CD4-positive, alpha-beta T cell (primary cell): ENCODE data around the gene KAT2A. TPM values are rescaled to one million over a fixed set of nuclear protein-coding genes. Genes with fewer than 3 reads are reported as not detected.

ENCODE experiments used
- ATAC-seq: fragments of 200-7000 bp; cut with Tn5 transposase; one replicate; pipeline ENCODE4 v1.10.0; 2022; ENCODE audit warnings: mild to moderate bottlenecking; ENCODE audit not compliant: poor library complexity
- CTCF ChIA-PET: fragments of 350-600 bp; sonication (Branson Sonifier 250); formaldehyde crosslinking; loops from one replicate; lab custom pipeline; 2021; ENCODE audit warnings: antibody characterized with exemption, inconsistent platforms; lab: Charles Lee
- POLR2A ChIA-PET: fragments of 350-600 bp; sonication (Branson Sonifier 250); formaldehyde crosslinking; loops from one replicate; lab custom pipeline; 2021; ENCODE audit warnings: antibody characterized with exemption, inconsistent platforms; lab: Charles Lee
- DNase-seq, 14 experiments: peaks; one replicate each; pipeline ENCODE4 v3.0.0-alpha.2; 2013 to 2020; ENCODE audit warnings: mixed read lengths in 2 of 14
- H3K27ac ChIP-seq, 2 donors: one replicate each; pipeline versions ENCODE4 v1.5.1 to v1.7.0; 2013; ENCODE audit warnings: low read length in 2 of 2, low read depth in 1 of 2, mild to moderate bottlenecking in 1 of 2
- H3K27me3 ChIP-seq, 2 experiments: 1 replicate in 1 of 2; 2 replicates in 1 of 2; pipeline versions ENCODE4 v1.6.1 to v1.7.0; 2013; ENCODE audit warnings: low read length in 2 of 2, control low read depth in 1 of 2, mild to moderate bottlenecking in 1 of 2, moderate library complexity in 1 of 2; ENCODE audit not compliant: insufficient read depth in 2 of 2, control insufficient read depth in 1 of 2
- H3K36me3 ChIP-seq: one replicate; pipeline ENCODE4 v1.6.1; 2013; ENCODE audit warnings: low read length, control low read depth; ENCODE audit not compliant: insufficient read depth
- H3K4me1 ChIP-seq: one replicate; pipeline ENCODE4 v1.6.1; 2013; ENCODE audit warnings: low read length, control low read depth; ENCODE audit not compliant: insufficient read depth
- H3K4me3 ChIP-seq: one replicate; pipeline ENCODE4 v1.5.1; 2013; ENCODE audit warnings: mild to moderate bottlenecking, low read length, moderate library complexity
- H3K9me3 ChIP-seq, 2 experiments: 1 replicate in 1 of 2; 2 replicates in 1 of 2; pipeline versions ENCODE4 v1.6.1 to v1.7.0; 2013; ENCODE audit warnings: low read length in 2 of 2, mild to moderate bottlenecking in 2 of 2, control low read depth in 1 of 2, moderate library complexity in 1 of 2; ENCODE audit not compliant: control insufficient read depth in 1 of 2, insufficient read depth in 1 of 2
- H3K27ac Mint-ChIP-seq: one replicate; pipeline ENCODE4 v1.8.0; 2020; ENCODE audit warnings: mixed read lengths
- H3K27me3 Mint-ChIP-seq: one replicate; pipeline ENCODE4 v1.8.0; 2021; ENCODE audit warnings: mixed read lengths
- H3K36me3 Mint-ChIP-seq: one replicate; pipeline ENCODE4 v1.8.0; 2021; ENCODE audit warnings: low read depth, mixed read lengths
- H3K4me1 Mint-ChIP-seq: one replicate; pipeline ENCODE4 v1.8.0; 2021; ENCODE audit warnings: low read depth, mixed read lengths
- H3K4me3 Mint-ChIP-seq: one replicate; pipeline ENCODE4 v1.8.0; 2020; ENCODE audit warnings: mild to moderate bottlenecking, mixed read lengths
- H3K9me3 Mint-ChIP-seq: one replicate; pipeline ENCODE4 v1.8.0; 2020; ENCODE audit warnings: mixed read lengths
- CTCF ChIP-seq: fragments of 200-600 bp; IDR thresholded peaks from one replicate; pipeline ENCODE4 v1.8.0; 2022; ENCODE audit warnings: antibody characterized with exemption, mild to moderate bottlenecking
- intact Hi-C, 2 experiments: fragments of 100-400 bp; cut with DNase I in 1 of 2; cut with micrococcal nuclease in 1 of 2; formaldehyde crosslinking; loops; one replicate each; pipeline versions ENCODE4 v1.15.1 to v1.9.0; 2023 to 2025; cut with DNase I, micrococcal nuclease
- total RNA-seq, 174 experiments: library from RNA in 2 of 174; stranded (reverse) in 2 of 174; gene quantifications; one replicate each; pipeline ENCODE4 v1.2.3 and lab custom pipeline; 2021 to 2026

KAT2A gene
- total RNA-seq, 2 experiments from 2014 or later, result 38.5 to 42.4 TPM

GRCh38 chr17:42163113-42163512 lies 41.9 kb upstream of the KAT2A start:
- Mint-ChIP-seq H3K9me3 (no peaks in the 10 kb centered on the region), H3K4me3 (no peak overlapping the region), H3K27ac (no peak overlapping the region), H3K36me3 (no peaks in the 10 kb centered on the region), H3K27me3 (no peaks in the 10 kb centered on the region), H3K4me1 (no peaks in the 10 kb centered on the region)
- DNase-seq (peak in 3 of 14 experiments; percentile 45 to 48 (median 47)), ATAC-seq (no peak)
- Histone ChIP-seq H3K27ac (no peak overlapping the region), H3K9me3 (no peaks in the 10 kb centered on the region), H3K4me1 (no peaks in the 10 kb centered on the region), H3K27me3 (no peaks in the 10 kb centered on the region), H3K36me3 (no peaks in the 10 kb centered on the region), H3K4me3 (no peak overlapping the region)
- TF ChIP-seq CTCF, result no peak
- POLR2A ChIA-PET, result no interaction called here
- CTCF ChIA-PET, result no interaction called here
- intact Hi-C loops, result no loop called here

GRCh38 chr17:42160531-42160910 lies 39.4 kb upstream of the KAT2A start:
- no peaks in the 10 kb centered on the region for H3K36me3 Mint-ChIP-seq
- no peak for TF ChIP-seq CTCF
- no peak overlapping the region for H3K27ac Mint-ChIP-seq
- peaks cover 2% of the 10 kb centered on the region for H3K4me1 ChIP-seq
- intact Hi-C loops, result no loop called here
- H3K36me3 ChIP-seq, result no peaks in the 10 kb centered on the region
- H3K4me3 ChIP-seq, result no peak overlapping the region
- H3K27me3 Mint-ChIP-seq, result no peaks in the 10 kb centered on the region
- H3K4me3 Mint-ChIP-seq, result no peak overlapping the region
- no peak overlapping the region for H3K27ac ChIP-seq
- DNase-seq, result no peak
- ChIA-PET CTCF (no interaction called here), POLR2A (no interaction called here)
- peaks cover 6% of the 10 kb centered on the region for H3K4me1 Mint-ChIP-seq
- no peaks in the 10 kb centered on the region for H3K9me3 Mint-ChIP-seq
- H3K27me3 ChIP-seq, result no peaks in the 10 kb centered on the region
- peaks cover 0 to 3% of the 10 kb centered on the region in 2 experiments for H3K9me3 ChIP-seq
- ATAC-seq, result no peak

GRCh38 chr17:42159796-42160530 lies 38.8 kb upstream of the KAT2A start:
- Histone ChIP-seq H3K4me3 (no peak overlapping the region), H3K27ac (no peak overlapping the region), H3K27me3 (no peaks in the 10 kb centered on the region), H3K36me3 (no peaks in the 10 kb centered on the region), H3K4me1 (peaks cover 7% of the 10 kb centered on the region), H3K9me3 (peaks cover 0 to 7% of the 10 kb centered on the region in 2 experiments)
- CTCF ChIA-PET, result no interaction called here
- intact Hi-C loops, result loop anchor here in 1 of 2 experiments (10.0 kb wide), 1 partner anchor 1325 kb away; the partner anchor contains the start of gene DHX8
- Mint-ChIP-seq H3K27me3 (no peaks in the 10 kb centered on the region), H3K4me1 (peaks cover 9% of the 10 kb centered on the region), H3K9me3 (no peaks in the 10 kb centered on the region), H3K4me3 (no peak overlapping the region), H3K27ac (no peak overlapping the region), H3K36me3 (peaks cover 1% of the 10 kb centered on the region)
- no peak for ATAC-seq
- TF ChIP-seq CTCF, result no peak
- no peak for DNase-seq
- POLR2A ChIA-PET, result no interaction called here
